ENCODE measurements around the gene ARRDC3.

Gene ARRDC3, protein sequence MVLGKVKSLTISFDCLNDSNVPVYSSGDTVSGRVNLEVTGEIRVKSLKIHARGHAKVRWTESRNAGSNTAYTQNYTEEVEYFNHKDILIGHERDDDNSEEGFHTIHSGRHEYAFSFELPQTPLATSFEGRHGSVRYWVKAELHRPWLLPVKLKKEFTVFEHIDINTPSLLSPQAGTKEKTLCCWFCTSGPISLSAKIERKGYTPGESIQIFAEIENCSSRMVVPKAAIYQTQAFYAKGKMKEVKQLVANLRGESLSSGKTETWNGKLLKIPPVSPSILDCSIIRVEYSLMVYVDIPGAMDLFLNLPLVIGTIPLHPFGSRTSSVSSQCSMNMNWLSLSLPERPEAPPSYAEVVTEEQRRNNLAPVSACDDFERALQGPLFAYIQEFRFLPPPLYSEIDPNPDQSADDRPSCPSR

DNA sequence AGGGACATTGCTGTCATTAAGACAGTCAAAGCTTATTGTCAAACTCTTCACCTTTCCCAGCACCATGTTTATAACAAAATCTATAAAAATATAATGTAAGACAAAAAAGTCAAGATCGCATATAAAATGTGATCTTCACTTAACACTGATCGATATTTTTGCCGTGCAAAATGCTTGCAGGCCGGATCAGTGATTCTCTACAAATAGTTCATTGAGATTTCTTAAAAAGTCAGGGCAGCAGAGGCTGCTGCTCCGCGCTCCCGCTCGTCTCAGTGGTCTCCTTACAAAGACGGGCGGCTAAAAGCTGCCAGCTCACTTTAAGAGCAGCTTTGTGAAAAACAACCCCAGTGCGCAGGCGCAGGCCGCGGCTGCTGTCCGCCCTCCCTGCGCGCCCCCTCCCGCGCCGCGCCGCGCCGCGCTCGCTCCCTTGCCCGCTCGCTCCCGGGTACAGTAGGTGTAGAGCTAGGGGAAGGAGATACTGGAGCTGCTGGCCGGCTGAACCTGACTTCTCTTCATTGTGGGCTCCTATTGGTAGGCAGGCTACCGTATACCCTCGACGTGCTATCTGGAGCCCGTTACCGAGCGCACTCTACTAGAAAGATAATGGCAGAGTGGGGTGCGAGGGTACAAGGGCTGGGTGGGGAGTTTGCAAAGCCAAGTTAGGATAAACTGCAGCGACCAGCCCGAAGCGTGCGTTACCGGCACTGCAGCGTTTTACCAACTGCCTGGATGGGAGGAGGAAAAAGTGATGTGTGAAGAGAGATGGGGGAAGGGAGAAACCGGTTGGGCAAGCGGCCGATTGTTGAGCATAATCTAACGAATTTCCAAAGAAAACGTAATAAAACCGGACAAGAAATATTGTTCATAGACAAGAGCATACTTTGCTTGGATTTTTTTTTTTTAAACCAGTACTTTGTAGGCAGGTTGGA, at the start of gene ARRDC3:
Gene ARRDC3, minus strand, starts transcription at position 291 of the 929 bp plus-strand sequence. Its CDS starts 225 bp downstream, at position 66.
- H3K9ac ChIP-seq (ENCODE audit: low read depth, low read length), result peak within 1 kb of the TSS; percentile 95
- no peaks in the 10 kb centered on the region for H3K36me3 ChIP-seq (ENCODE audit: insufficient read depth, low read length)
- no peaks in the 10 kb centered on the region; the same call in 1 of the 2 replicates for H3K4me1 ChIP-seq (ENCODE audit: insufficient read depth, low read length)
- no peaks in the 10 kb centered on the region for H3K9me3 ChIP-seq (ENCODE audit: control insufficient read depth, insufficient read depth, low read length)

DNA sequence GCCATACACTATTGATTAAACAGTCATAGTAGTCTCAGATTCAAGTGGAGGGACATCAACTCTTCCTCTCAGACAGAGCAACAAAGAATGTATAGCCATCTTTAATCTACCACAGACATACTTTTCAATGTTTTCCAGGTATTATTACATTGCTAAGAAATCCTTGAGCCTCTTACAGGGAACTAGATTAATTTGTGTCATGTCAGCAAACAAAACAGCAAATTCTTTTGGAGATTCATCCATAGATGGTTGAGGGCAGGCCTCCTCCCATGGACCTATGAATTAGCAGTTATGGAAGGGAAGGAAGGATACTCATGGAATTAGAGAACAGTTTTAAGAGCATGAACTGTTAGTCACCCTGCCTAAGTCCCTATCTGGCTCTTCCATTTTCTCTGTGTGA, 47.8 kb upstream of the ARRDC3 start:
- H3K9me3 ChIP-seq (ENCODE audit: control insufficient read depth, insufficient read depth, low read length), result 0 out of 2 replicates have a peak, but pooled peaks cover 2% of the 10 kb centered on the region
- no peaks in the 10 kb centered on the region for H3K36me3 ChIP-seq (ENCODE audit: insufficient read depth, low read length)
- H3K9ac ChIP-seq (ENCODE audit: low read depth, low read length), result no peak overlapping the region
- H3K4me1 ChIP-seq (ENCODE audit: insufficient read depth, low read length), result peaks cover 5% of the 10 kb centered on the region; the same call in 1 of the 2 replicates

DNA sequence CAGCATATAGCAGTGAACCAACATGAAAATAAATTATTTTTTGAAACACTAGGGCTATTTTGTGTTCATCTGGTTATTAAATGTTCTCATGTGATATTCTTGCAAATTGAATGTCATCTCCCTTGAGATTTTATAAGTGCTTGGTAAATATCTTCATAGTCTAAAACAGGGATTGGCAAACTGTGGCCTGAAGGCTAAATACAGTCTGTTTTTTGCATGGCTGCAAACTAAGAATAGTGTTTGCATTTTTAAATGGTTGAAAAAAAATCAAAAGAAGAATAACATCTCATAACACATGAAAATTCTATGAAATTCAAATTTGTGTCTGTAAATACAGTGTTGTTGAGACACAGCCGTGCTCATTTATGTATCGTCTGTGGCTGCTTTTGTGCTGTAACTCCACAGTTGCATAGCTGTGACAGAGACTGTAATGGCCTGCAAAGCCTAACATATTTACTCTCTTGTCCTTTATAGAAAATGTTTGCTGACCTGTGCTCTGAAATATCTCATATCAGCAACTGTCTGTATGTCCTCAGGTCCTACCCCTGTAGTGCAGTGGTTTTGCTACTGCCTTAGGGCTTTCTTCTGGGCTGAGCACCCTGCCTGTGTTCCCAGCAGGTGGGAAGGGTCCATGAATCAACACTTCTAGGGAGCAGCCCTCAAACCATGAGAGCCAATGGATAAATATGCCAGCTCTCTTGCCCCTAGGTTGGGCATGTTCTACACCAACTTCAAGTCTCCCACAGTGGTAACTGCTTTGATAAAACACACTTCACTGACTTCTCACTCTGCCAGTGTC, 41.7 kb upstream of the ARRDC3 start:
- H3K36me3 ChIP-seq (ENCODE audit: insufficient read depth, low read length), result no peaks in the 10 kb centered on the region
- no peaks in the 10 kb centered on the region for H3K9me3 ChIP-seq (ENCODE audit: control insufficient read depth, insufficient read depth, low read length)
- no peak overlapping the region for H3K9ac ChIP-seq (ENCODE audit: low read depth, low read length)
- peaks cover 19% of the 10 kb centered on the region for H3K4me1 ChIP-seq (ENCODE audit: insufficient read depth, low read length)

DNA sequence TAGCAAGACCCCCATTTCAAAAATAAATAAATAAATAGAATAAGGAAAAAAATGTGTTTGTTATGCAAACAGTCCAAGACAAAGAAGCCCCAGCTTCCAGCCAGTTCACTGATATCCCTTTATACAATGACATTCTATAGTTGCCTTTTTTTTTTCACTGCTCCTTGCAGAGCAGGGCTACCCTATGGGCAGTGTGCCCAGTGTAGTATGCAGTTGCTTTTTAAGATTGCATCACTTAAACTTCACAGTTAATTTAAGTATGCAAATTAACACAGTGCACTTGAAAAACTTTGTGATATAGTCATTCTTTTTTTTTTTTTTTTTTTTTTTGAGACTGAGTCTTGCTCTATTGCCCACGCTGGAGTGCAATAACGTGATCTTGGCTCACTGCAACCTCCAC, 40.8 kb upstream of the ARRDC3 start:
- no peak overlapping the region for H3K9ac ChIP-seq (ENCODE audit: low read depth, low read length)
- no peaks in the 10 kb centered on the region for H3K9me3 ChIP-seq (ENCODE audit: control insufficient read depth, insufficient read depth, low read length)
- H3K4me1 ChIP-seq (ENCODE audit: insufficient read depth, low read length), result peaks cover 19% of the 10 kb centered on the region
- no peaks in the 10 kb centered on the region for H3K36me3 ChIP-seq (ENCODE audit: insufficient read depth, low read length)

DNA sequence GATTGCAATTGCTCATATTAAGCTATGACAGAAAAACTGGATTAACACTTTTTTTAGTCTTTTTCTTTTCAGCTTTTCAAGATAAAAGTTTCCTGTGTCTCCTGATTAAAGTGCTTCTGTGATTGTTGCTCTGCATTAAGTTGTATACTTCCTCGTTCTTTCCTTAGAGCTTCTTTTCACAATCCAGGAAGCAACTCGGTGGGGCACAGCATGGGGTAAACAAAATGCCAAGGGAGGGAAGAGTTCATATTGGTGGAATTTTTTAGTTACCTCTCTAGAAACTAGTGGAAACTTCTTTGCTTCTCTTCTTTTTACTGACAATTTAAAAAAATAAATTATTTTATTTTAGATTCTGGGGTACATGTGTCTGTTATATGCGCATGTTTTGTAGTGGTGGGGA, 37.8 kb upstream of the ARRDC3 start:
- Histone ChIP-seq H3K9ac (ENCODE audit: low read depth, low read length) (no peak overlapping the region), H3K9me3 (ENCODE audit: control insufficient read depth, insufficient read depth, low read length) (no peaks in the 10 kb centered on the region), H3K4me1 (ENCODE audit: insufficient read depth, low read length) (peaks cover 19% of the 10 kb centered on the region), H3K36me3 (ENCODE audit: insufficient read depth, low read length) (no peaks in the 10 kb centered on the region)

DNA sequence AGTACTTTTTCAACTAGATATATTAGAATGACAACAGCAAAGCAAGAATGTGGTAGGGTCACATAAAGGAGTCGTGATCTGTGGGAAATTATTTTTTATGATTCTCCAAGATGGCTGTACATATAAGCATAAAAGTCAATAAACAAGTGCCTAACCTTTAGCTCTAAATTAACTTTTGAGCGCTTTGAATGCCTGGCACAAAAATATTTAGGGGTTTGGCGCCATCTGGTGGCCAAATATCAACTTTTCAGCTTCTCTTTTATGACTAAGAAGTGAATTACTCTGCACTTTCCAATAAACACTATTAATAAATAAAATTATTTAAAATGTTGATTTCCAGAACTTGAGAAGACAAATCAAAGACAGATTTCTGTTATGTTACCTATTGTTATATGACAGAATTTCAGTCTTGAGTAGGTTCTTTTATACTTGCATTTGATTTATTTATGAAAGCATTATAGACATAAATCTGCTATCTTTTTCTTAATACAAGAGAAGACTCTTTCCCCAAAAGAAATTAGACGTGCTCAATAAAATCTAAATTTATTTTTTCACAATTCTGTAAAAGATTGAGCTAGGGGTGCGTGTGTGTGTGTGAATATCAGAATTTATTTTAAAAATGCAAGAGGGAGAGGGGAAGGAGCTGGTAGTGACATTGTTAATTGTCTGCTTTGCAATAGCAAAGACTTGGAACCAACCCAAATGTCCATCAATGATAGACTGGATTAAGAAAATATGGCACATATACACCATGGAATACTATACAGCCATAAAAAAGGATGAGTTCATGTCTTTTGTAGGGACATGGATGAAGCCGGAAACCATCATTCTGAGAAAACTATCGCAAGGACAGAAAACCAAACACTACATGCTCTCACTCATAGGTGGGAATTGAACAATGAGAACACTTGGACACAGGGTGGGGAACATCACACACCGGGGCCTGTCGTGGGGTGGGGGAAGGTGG, 36.7 kb upstream of the ARRDC3 start:
- Histone ChIP-seq H3K4me1 (ENCODE audit: insufficient read depth, low read length) (peaks cover 15% of the 10 kb centered on the region), H3K36me3 (ENCODE audit: insufficient read depth, low read length) (no peaks in the 10 kb centered on the region), H3K9me3 (ENCODE audit: control insufficient read depth, insufficient read depth, low read length) (no peaks in the 10 kb centered on the region), H3K9ac (ENCODE audit: low read depth, low read length) (no peak overlapping the region)

DNA sequence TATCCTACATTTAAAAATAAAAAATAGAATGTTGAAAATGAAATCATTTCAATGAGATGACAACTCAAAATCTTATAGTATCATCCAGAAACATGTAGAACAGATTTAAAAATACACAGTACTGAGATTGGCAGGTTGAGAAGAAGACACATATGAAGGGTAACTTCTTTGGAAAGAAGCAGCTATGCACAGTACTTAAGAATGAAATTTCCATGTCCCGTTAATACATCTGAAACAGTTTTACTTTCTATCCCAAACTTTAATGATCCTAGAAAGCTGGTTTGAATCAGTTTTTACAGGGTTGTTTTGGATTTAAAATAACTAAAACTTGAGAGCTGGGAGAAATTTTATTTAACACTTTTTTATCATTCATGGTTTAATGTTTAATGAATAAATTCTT, 36.0 kb upstream of the ARRDC3 start:
- H3K36me3 ChIP-seq (ENCODE audit: insufficient read depth, low read length), result no peaks in the 10 kb centered on the region
- no peaks in the 10 kb centered on the region for H3K9me3 ChIP-seq (ENCODE audit: control insufficient read depth, insufficient read depth, low read length)
- no peak overlapping the region for H3K9ac ChIP-seq (ENCODE audit: low read depth, low read length)
- H3K4me1 ChIP-seq (ENCODE audit: insufficient read depth, low read length), result peaks cover 12% of the 10 kb centered on the region; the same call in 1 of the 2 replicates

DNA sequence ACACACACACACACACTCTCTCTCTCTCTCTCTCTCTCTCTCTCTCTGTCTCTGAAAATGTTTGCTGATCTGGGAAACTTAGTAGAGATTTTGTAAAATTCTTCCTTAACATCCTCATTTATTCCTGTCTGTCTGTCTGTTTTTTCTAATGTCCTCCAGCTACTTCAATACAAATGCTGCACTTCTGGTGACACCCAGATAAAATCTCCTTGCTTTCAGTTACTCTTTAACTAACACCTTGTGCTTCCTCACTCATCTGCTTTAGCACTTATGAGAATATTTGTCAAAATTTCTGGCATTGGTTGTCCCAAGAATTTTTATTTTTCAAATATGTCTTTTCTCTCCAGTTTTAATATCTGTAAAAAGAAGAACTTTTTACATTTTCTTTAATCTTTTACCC, 35.0 kb upstream of the ARRDC3 start:
- Histone ChIP-seq H3K36me3 (ENCODE audit: insufficient read depth, low read length) (no peaks in the 10 kb centered on the region), H3K9me3 (ENCODE audit: control insufficient read depth, insufficient read depth, low read length) (no peaks in the 10 kb centered on the region), H3K4me1 (ENCODE audit: insufficient read depth, low read length) (peaks cover 12% of the 10 kb centered on the region; the same call in 1 of the 2 replicates), H3K9ac (ENCODE audit: low read depth, low read length) (no peak overlapping the region)

DNA sequence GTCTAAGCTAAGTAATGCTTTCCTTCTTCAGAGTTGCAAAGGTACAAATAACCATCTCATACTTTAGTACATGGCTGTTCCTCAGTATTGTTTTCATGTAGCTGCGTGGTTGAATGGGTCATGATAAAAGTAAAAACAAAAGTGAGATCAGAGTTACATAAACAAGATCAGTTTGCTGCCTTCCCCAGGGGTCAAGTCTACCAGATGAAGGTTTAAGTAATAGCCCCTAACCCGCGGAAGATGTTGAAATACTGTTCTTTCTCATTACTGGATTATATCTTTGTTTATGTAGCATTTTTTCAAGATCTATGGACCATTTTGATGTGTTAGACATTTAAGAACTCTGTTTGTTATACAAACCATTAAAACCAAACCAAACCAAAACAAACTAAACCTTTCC, 34.1 kb upstream of the ARRDC3 start:
- Histone ChIP-seq H3K9me3 (ENCODE audit: control insufficient read depth, insufficient read depth, low read length) (no peaks in the 10 kb centered on the region), H3K9ac (ENCODE audit: low read depth, low read length) (no peak overlapping the region), H3K4me1 (ENCODE audit: insufficient read depth, low read length) (peaks cover 12% of the 10 kb centered on the region; the same call in 1 of the 2 replicates), H3K36me3 (ENCODE audit: insufficient read depth, low read length) (no peaks in the 10 kb centered on the region)

DNA sequence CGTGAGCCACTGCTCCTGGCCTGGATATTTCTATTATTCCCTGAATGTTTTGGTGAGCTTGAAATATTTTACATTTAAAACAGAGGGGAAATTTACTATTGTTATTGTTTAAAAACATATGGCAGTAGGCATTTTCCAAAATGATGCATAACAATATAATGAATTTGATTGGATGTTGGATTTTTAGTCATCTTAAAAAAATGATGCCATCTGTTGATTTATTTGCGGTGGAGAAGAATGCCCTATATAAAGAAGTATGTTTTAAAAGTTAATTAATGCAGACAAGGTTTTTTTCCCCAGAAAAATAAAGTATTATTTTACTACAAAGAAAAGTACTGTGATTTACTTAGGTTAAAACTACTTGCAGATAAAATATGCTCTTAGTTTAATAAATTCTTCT, 33.4 kb upstream of the ARRDC3 start:
- H3K4me1 ChIP-seq (ENCODE audit: insufficient read depth, low read length), result peaks cover 9% of the 10 kb centered on the region; the same call in 1 of the 2 replicates
- no peak overlapping the region for H3K9ac ChIP-seq (ENCODE audit: low read depth, low read length)
- no peaks in the 10 kb centered on the region for H3K36me3 ChIP-seq (ENCODE audit: insufficient read depth, low read length)
- H3K9me3 ChIP-seq (ENCODE audit: control insufficient read depth, insufficient read depth, low read length), result no peaks in the 10 kb centered on the region

DNA sequence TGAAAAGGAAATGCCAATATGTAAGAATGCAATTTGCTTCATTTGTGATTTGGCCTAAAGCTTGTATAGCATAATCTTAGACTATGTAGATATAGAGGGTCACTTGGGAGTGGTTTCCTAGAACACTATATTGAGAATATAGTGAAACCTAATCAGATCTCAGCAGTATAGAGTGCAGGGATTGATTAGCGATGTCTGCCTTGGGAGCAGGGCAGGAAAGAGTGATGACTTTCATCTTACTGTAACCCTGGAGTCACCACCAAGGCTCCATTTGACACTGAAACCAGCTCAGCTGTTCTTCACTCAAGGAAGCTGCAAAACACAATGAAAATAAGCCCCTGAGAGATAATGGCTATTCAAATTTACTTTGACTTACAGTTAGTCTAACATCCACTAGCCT, 26.2 kb upstream of the ARRDC3 start:
- no peaks in the 10 kb centered on the region for H3K9me3 ChIP-seq (ENCODE audit: control insufficient read depth, insufficient read depth, low read length)
- H3K4me1 ChIP-seq (ENCODE audit: insufficient read depth, low read length), result no peaks in the 10 kb centered on the region
- no peak overlapping the region for H3K9ac ChIP-seq (ENCODE audit: low read depth, low read length)
- no peaks in the 10 kb centered on the region for H3K36me3 ChIP-seq (ENCODE audit: insufficient read depth, low read length)

DNA sequence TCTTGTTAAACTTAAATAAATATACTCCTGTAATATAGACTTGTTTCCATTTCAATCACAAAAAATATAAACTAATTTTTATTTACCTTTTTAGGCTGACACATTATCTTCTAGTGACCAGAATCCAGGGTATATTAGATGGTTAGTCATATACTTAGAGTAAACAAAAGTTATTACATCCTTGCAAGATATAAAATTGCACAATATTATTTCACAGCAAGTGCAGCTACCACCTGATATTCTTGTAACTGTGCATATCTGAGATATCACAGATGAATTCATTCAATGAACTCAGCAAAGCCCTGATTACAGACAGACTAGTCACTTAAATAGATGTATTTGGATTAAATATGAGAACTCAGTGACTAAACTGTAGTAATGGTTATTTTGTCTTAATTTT, 25.6 kb upstream of the ARRDC3 start:
- Histone ChIP-seq H3K9ac (ENCODE audit: low read depth, low read length) (no peak overlapping the region), H3K9me3 (ENCODE audit: control insufficient read depth, insufficient read depth, low read length) (no peaks in the 10 kb centered on the region), H3K36me3 (ENCODE audit: insufficient read depth, low read length) (no peaks in the 10 kb centered on the region), H3K4me1 (ENCODE audit: insufficient read depth, low read length) (peaks cover 2% of the 10 kb centered on the region; the same call in 1 of the 2 replicates)

DNA sequence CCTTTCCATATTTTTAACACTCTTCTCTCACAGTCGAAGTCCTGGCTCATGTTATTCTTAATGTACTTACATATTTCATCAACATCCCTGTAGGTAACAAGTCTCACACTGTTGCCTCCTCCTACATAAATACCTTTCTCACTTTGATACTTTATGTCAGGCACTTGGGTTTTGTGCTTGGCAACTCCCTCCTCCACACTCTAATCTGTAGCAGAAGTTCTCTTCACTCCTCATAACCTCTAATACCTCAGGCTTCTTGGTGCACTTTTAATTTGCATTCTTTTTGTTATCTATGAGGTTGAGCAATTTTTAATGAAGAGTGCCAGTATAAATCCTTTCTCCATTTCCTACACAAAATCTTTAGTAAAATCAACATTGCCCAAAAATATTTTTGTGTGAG, 24.1 kb upstream of the ARRDC3 start:
- H3K4me1 ChIP-seq (ENCODE audit: insufficient read depth, low read length), result peaks cover 4% of the 10 kb centered on the region; the same call in 1 of the 2 replicates

More for the DNA sequence above, 24.1 kb upstream of the ARRDC3 start:
- no peak overlapping the region for H3K9ac ChIP-seq (ENCODE audit: low read depth, low read length)
- H3K9me3 ChIP-seq (ENCODE audit: control insufficient read depth, insufficient read depth, low read length), result no peaks in the 10 kb centered on the region
- H3K36me3 ChIP-seq (ENCODE audit: insufficient read depth, low read length), result no peaks in the 10 kb centered on the region
